ENCODE results near the gene SLC35F6. TPM values are rescaled to one million over a fixed set of nuclear protein-coding genes. Genes with fewer than 3 reads are reported as not detected.

SLC35F6 gene, protein sequence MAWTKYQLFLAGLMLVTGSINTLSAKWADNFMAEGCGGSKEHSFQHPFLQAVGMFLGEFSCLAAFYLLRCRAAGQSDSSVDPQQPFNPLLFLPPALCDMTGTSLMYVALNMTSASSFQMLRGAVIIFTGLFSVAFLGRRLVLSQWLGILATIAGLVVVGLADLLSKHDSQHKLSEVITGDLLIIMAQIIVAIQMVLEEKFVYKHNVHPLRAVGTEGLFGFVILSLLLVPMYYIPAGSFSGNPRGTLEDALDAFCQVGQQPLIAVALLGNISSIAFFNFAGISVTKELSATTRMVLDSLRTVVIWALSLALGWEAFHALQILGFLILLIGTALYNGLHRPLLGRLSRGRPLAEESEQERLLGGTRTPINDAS
- polyA plus RNA-seq (ENCODE audit: insufficient read length in 4 of 4) = 10 to 100 TPM; 16.2 to 17.5 (median 16.6) TPM

- peak; percentile 34 to 66 (median 64) for DNase-seq (ENCODE audit: low read depth in 4 of 4, low spot score in 2 of 4)
These were observed at the start of gene SLC35F6 for GRCh38 chr2:26764078-26764887. Gene SLC35F6 (plus strand): TSS chr2:26764284. CDS start chr2:26764350, 66 bp downstream.

- DNase-seq (ENCODE audit: low read depth in 4 of 4, low spot score in 2 of 4) = no peak
These were observed 48.4 kb upstream of the SLC35F6 start for GRCh38 chr2:26715528-26716270.

- no peak for DNase-seq (ENCODE audit: low read depth in 4 of 4, low spot score in 2 of 4)
These were observed 47.7 kb upstream of the SLC35F6 start for GRCh38 chr2:26716340-26716739.

- DNase-seq (ENCODE audit: low read depth in 4 of 4, low spot score in 2 of 4) = no peak
These were observed 47.3 kb upstream of the SLC35F6 start for GRCh38 chr2:26716769-26717168.

DNA sequence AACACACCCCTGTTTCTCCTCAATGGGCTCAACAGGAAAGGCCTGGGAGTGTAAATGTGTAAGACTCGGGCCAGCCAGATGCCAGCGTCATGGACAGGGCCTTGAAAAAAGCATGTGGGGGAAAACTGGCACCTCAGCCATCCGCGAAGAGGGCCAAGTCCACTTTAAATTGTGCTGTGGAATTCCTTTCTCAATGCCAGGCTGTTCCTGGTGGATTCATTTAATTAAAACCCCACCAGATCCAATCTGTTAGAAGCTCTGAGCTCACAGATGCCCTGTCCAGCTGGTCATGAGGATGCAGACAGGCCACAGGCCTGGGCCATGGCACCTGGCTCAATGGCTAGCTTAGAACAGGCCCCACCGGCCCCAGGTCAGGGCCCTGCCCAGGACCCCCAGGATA lies 46.7 kb upstream of the SLC35F6 start:
- no peak for DNase-seq (ENCODE audit: low read depth in 4 of 4, low spot score in 2 of 4)

DNA sequence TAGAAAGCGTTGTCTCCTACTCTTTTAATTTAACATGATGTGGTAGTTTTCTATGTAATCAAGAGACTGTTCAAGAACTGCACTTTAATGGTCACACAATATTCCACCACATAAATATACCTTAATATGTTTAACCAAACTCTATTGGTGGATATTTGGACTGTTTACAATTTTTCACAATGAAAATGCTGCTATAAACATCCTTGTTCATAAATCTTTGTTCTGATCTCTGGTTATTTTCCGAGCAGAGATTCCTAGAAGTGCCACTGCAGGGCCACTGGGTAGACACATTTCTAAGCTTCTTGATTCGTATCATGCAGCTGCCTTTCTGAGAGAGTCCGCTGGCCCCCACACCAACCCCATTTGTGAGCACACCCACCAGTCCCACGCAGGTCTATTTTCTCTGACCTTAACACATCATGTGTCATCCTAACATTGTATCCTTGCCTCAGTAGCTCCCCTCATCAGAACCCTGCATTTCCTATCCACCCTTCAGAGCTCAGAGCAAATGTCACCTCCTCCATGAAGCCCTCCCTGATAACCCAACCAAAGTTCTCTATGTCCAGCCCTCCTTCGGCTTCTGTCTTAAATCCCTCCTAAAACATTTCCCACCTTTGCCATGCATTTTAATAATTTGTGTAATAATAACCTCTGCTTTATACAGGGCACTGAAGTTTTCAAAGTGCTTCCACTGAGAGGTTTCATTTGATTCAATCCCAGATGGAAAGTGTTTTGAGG lies 45.0 kb upstream of the SLC35F6 start:
- no peak for DNase-seq (ENCODE audit: low read depth in 4 of 4, low spot score in 2 of 4)

DNA sequence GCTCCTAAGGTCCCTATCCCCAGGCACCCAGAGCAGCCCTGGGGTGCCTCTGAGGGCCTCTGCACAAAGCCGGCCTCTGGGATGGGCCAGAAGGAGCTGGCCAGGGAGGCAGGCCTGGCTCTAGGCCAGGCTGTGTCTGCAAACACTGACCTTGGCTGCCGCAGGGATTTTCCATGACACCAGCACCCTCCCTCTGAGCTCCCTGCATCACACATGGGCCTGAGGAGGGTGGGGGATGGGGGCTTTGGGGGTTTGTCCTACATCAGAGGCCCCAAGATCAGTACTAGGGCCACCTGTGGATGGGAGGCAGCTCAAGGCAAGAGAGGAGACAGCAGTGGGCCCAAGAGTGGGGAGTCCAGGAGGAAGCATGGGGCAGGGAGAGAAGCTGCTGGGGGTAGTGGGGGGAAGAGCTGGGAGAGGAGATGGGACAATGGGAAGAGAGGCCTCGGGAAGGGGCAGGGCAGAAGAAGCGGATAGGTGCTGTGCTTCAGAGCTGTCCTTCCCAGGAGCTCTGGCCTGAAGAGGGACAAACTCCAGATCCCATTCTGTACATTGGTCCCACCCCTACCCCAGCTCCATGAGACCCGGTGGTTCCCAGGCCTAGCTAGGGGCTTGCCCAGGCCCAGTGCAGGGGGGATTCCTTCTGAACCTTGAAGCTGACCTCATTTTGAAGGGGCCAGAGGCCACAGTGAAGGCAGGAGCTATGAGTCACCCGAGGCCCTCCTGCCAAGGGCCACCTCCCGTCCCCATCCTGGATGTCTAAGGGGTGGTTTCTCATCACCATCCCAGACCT lies 43.6 kb upstream of the SLC35F6 start:
- DNase-seq (ENCODE audit: low read depth in 4 of 4, low spot score in 2 of 4) = peak in 2 of 4 donors; percentile 19 to 28

DNA sequence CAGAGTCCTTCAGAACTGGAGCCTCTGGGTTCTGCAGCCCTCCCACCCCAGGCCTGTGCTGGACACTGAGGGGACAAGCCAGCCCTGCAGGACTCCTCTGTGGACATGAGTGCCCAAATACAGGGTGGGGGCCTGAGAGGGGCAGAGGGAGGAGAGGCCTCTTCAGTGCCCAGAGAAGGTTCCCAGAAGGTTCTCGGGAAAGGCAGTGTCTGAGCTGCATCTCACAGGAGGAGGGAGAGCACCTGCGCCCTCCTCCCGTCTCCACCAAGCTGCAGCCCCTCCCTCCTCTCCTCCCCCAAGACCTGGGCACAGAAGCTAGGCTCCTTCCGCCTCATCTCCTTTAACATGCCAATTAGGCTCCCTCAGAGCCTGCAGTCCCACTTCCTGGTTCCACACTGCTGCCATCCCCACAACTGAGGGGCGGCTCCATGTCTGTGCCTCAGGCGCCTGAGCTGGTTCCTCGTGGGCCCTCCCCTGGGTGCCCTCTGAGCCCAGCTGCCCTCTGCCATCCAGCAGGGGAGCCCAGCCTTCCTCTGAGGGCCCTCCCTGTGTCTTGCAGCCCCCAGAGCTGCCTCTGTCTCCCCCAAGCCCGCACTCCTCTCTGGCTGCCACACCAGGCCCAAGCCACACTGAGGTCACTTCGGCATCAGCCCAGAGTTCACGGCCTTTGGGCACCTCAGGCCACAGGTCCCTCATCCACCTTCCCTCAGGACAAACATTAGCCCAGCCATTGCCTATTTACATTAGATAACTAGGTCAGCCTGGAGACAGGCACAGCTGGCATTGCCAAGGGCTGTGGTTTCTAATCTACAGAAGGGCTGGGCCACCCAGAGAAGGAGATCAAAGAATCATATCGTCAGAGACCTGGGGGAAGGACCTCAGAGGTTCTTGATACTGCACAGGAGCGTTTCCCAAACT lies 42.7 kb upstream of the SLC35F6 start:
- no peak for DNase-seq (ENCODE audit: low read depth in 4 of 4, low spot score in 2 of 4)

DNA sequence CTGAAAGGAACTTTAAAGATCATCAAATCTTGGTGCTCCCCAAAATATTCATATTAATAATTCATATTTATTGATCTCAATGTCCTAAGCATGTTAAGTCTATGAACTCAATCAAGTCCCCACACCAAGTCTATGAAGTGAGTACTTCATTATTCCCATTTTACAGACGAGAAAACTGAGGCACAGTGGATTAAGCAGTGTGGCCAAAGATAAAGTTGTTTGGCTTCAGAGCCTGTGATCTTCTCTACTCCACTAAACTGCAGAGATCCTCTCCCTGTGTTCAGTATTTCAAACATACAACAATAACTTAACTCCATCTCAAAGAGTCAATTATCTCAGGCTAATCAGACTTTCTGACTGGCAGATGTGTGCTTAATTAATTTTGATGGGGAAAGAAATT lies 41.8 kb upstream of the SLC35F6 start:
- DNase-seq (ENCODE audit: low read depth in 4 of 4, low spot score in 2 of 4) = no peak

GRCh38 chr2:26722911-26723310 lies 41.2 kb upstream of the SLC35F6 start:
- no peak for DNase-seq (ENCODE audit: low read depth in 4 of 4, low spot score in 2 of 4)

DNA sequence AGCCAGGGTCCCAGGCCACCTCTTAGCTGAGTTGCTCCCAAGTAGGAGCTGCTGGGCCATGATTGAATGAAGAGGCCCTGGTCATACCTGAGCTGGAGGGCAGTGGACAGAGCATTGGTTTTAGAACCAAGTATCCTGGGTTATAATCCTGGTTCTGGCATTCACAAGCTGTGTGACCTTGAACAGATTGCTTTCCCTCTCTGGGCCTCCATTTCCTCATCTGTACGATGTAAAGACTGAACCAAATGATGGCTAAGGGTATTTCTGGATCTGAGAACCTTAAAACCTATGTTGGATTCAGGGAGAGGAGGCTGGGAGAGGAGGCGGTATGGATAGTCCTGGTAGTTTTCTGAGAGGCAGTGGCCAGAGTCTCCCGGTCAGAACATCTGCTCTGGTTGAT lies 40.6 kb upstream of the SLC35F6 start:
- no peak for DNase-seq (ENCODE audit: low read depth in 4 of 4, low spot score in 2 of 4)

DNA sequence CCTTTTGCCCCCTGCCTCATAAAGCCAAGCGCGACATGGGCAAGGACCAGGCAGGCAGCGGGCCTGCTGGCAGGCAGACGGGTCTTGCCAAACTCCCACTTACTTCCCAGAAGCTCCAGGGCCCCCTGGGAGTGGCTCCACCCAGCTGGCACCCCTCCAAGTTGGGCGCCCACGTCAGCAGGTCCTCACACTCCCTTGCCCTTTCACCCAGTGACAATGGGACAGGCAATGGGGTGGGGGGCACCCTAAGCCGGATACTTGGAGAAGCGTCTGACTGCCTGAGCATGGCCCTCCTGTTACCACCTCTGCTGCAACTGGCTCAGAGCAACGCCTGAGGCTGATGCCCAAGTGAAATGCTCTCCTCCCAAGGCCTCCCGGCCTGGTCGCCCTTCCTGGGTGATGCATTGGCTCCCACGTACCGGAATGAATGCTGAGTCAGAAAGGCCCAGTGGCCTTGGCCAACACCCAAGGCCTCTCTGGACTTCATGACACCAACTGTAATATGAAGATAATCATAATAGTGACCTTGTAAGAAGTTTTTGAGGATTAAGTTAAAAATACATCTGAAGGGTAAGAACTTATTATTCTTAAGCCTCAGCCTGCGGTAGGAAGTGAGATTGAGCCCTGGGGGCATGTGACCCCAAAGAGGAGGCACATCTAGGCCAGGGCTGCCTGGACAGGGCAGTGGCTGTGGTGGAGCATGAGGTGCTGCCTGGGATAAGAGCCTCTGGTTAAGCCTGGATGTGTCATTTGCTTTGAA lies 39.9 kb upstream of the SLC35F6 start:
- no peak for DNase-seq (ENCODE audit: low read depth in 4 of 4, low spot score in 2 of 4)

- no peak for DNase-seq (ENCODE audit: low read depth in 4 of 4, low spot score in 2 of 4)
These were observed 39.1 kb upstream of the SLC35F6 start for GRCh38 chr2:26724784-26725520.

DNA sequence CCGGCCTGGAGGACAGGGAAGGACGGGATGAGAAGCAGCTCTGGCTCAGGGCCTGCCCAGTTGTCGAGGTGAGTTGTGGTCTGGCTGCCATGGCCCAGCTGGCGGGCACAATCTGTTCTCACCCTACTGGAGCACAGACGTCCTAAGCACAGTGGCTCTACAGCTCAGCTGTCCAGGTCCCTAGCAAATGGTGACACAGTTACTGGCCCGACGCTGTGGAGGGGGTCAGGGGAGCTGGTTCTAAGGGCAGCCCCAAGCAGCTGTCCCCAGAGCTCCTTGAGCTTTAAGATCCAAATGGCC lies 38.6 kb upstream of the SLC35F6 start:
- DNase-seq (ENCODE audit: low read depth in 4 of 4, low spot score in 2 of 4) = no peak

GRCh38 chr2:26726228-26726627 lies 37.9 kb upstream of the SLC35F6 start:
- no peak for DNase-seq (ENCODE audit: low read depth in 4 of 4, low spot score in 2 of 4)

- DNase-seq (ENCODE audit: low read depth in 4 of 4, low spot score in 2 of 4) = no peak
These were observed 36.2 kb upstream of the SLC35F6 start for GRCh38 chr2:26727641-26728561.

Measured in left renal cortex interstitium (tissue), 4 donors.